ENCODE data around the gene SPI1.

DNA sequence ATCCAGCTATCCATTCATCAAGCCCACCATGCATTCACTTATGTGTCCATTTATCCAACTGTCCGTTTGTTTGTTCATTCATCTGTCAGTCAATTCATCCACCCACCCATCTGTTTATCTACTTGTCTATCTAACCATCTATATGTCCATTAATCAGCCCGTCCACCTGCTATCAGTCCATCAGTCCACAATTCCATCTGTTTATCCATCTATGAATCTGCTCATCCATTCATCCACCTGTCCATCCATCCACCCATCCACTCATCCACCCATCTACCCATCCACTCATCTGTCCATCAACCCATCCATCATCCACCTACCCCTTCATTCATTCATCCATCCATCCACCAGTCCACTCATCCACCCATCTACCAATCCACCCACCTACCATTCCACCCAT is 970 bp upstream of the SPI1 start:
- TF ChIP-seq TAF1 (IDR thresholded peaks at IDR 0.05; ENCODE audit: low read depth, low read length) = no peak
- no peak for TF ChIP-seq POLR2AphosphoS5 (IDR thresholded peaks at IDR 0.05; ENCODE audit: low read depth, low read length)
- no peak for TF ChIP-seq POLR2A (IDR thresholded peaks at IDR 0.05; ENCODE audit: low read depth, low read length)

Data from GM12891 (cell line).